ENCODE results near the gene GOSR2. TPM values are rescaled to one million over a fixed set of nuclear protein-coding genes. Genes with fewer than 3 reads are reported as not detected.

The GOSR2 gene
- total RNA-seq, 3 donors from 2014 or later (not counting 1 experiment from before 2014, with no cell fraction given): 55.7 to 66.7 (median 59.1) TPM

DNA sequence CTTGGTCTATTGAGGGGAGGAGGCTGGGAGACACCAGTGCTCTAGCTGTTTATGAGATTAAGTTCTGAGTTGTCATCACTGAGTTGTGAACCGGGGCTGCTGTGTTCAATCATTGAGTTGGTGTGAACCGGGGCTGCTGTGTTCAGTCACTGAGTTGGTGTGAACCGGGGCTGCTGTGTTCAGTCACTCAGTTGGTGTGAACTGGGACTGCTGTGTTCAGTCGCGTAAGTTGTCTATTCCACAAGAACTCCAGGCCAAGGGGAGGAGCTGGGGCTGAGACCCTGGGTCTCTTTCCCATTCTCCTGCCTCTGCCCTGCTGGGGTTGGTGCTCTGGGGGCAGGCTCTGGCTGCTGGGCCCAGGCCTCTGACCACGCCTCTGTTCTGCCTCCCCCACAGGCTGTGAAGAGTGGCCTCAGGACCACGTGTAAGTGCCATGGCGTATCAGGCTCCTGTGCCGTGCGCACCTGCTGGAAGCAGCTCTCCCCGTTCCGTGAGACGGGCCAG is 47.1 kb upstream of the GOSR2 start:
- no peaks in the 10 kb centered on the region for H3K9me3 ChIP-seq (ENCODE audit: control insufficient read depth, insufficient read depth, low read length)
- Mint-ChIP-seq H3K4me3 (no peak overlapping the region), H3K36me3 (no peaks in the 10 kb centered on the region), H3K4me1 (no peaks in the 10 kb centered on the region), H3K27me3 (ENCODE audit: low read depth in 2 of 2) (peaks cover 0 to 2% of the 10 kb centered on the region in 2 donors), H3K27ac (no peak overlapping the region), H3K9me3 (no peaks in the 10 kb centered on the region)
- DNase-seq (no peak), ATAC-seq (no peak)
- no peaks in the 10 kb centered on the region for H3K36me3 ChIP-seq (ENCODE audit: control insufficient read depth, insufficient read depth, low read length)
- TF ChIP-seq, protein P1, sequence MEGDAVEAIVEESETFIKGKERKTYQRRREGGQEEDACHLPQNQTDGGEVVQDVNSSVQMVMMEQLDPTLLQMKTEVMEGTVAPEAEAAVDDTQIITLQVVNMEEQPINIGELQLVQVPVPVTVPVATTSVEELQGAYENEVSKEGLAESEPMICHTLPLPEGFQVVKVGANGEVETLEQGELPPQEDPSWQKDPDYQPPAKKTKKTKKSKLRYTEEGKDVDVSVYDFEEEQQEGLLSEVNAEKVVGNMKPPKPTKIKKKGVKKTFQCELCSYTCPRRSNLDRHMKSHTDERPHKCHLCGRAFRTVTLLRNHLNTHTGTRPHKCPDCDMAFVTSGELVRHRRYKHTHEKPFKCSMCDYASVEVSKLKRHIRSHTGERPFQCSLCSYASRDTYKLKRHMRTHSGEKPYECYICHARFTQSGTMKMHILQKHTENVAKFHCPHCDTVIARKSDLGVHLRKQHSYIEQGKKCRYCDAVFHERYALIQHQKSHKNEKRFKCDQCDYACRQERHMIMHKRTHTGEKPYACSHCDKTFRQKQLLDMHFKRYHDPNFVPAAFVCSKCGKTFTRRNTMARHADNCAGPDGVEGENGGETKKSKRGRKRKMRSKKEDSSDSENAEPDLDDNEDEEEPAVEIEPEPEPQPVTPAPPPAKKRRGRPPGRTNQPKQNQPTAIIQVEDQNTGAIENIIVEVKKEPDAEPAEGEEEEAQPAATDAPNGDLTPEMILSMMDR (IDR thresholded peaks at IDR 0.05): no peak
- H3K27ac ChIP-seq (ENCODE audit: low read length): no peak overlapping the region
- H3K27me3 ChIP-seq (ENCODE audit: control insufficient read depth, insufficient read depth, low read length): no peaks in the 10 kb centered on the region
- WGBS (ENCODE audit: insufficient coverage): 93% methylated on average over 13 of the region's 13 CpGs
- intact Hi-C loops (cut with micrococcal nuclease): no loop called here
- H3K4me1 ChIP-seq (ENCODE audit: control insufficient read depth, insufficient read depth, low read length): peaks cover 6% of the 10 kb centered on the region
- no peak overlapping the region for H3K4me3 ChIP-seq (ENCODE audit: low read length)

DNA sequence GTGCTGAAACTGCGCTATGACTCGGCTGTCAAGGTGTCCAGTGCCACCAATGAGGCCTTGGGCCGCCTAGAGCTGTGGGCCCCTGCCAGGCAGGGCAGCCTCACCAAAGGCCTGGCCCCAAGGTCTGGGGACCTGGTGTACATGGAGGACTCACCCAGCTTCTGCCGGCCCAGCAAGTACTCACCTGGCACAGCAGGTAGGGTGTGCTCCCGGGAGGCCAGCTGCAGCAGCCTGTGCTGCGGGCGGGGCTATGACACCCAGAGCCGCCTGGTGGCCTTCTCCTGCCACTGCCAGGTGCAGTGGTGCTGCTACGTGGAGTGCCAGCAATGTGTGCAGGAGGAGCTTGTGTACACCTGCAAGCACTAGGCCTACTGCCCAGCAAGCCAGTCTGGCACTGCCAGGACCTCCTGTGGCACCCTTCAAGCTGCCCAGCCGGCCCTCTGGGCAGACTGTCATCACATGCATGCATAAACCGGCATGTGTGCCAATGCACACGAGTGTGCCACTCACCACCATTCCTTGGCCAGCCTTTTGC is 46.5 kb upstream of the GOSR2 start:
- ATAC-seq: no peak
- no peak overlapping the region for H3K27ac Mint-ChIP-seq

DNA sequence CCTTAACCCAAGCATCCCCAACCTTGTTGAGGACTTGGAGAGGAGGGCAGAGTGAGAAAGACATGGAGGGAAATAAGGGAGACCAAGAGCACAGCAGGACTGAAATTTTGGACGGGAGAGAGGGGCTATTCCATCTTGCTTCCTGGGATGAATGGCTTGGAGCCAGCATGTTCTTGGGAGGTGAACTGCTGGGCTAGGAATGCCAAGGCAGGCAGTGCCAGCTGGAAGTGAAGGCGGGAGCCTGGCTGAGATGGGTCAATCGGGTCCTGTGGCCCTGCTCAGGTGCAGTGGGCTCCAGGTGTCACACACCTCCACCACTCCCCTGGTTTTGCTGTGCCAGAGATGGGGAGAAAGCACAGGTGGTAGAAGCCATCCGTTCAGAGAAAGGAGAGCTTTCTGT is 46.0 kb upstream of the GOSR2 start:
- H3K9me3 ChIP-seq (ENCODE audit: control insufficient read depth, insufficient read depth, low read length): no peaks in the 10 kb centered on the region
- no peaks in the 10 kb centered on the region for H3K4me1 Mint-ChIP-seq
- ATAC-seq: no peak
- no peaks in the 10 kb centered on the region for H3K36me3 Mint-ChIP-seq
- WGBS (ENCODE audit: insufficient coverage): 87% methylated on average over 4 of the region's 4 CpGs
- H3K4me3 Mint-ChIP-seq: no peak overlapping the region
- H3K27ac Mint-ChIP-seq: no peak overlapping the region
- H3K27me3 Mint-ChIP-seq (ENCODE audit: low read depth in 2 of 2): peaks cover 0 to 2% of the 10 kb centered on the region in 2 donors
- peaks cover 6% of the 10 kb centered on the region for H3K4me1 ChIP-seq (ENCODE audit: control insufficient read depth, insufficient read depth, low read length)
- no peak for DNase-seq
- no peaks in the 10 kb centered on the region for H3K27me3 ChIP-seq (ENCODE audit: control insufficient read depth, insufficient read depth, low read length)
- H3K9me3 Mint-ChIP-seq: no peaks in the 10 kb centered on the region
- intact Hi-C loops (cut with micrococcal nuclease): no loop called here
- TF ChIP-seq, protein P1 (IDR thresholded peaks at IDR 0.05): no peak
- no peak overlapping the region for H3K4me3 ChIP-seq (ENCODE audit: low read length)
- no peak overlapping the region for H3K27ac ChIP-seq (ENCODE audit: low read length)
- no peaks in the 10 kb centered on the region for H3K36me3 ChIP-seq (ENCODE audit: control insufficient read depth, insufficient read depth, low read length)

More for the DNA sequence above, 46.5 kb upstream of the GOSR2 start:
- Mint-ChIP-seq H3K9me3 (no peaks in the 10 kb centered on the region), H3K4me1 (no peaks in the 10 kb centered on the region), H3K36me3 (no peaks in the 10 kb centered on the region), H3K27me3 (ENCODE audit: low read depth in 2 of 2) (peaks cover 0 to 2% of the 10 kb centered on the region in 2 donors), H3K4me3 (no peak overlapping the region)
- Histone ChIP-seq H3K27ac (ENCODE audit: low read length) (no peak overlapping the region), H3K4me1 (ENCODE audit: control insufficient read depth, insufficient read depth, low read length) (peaks cover 6% of the 10 kb centered on the region), H3K27me3 (ENCODE audit: control insufficient read depth, insufficient read depth, low read length) (no peaks in the 10 kb centered on the region), H3K36me3 (ENCODE audit: control insufficient read depth, insufficient read depth, low read length) (no peaks in the 10 kb centered on the region), H3K9me3 (ENCODE audit: control insufficient read depth, insufficient read depth, low read length) (no peaks in the 10 kb centered on the region), H3K4me3 (ENCODE audit: low read length) (no peak overlapping the region)
- TF ChIP-seq, protein P1 (IDR thresholded peaks at IDR 0.05): no peak
- DNase-seq: no peak
- WGBS (ENCODE audit: insufficient coverage): 88% methylated on average over 12 of the region's 12 CpGs
- intact Hi-C loops (cut with micrococcal nuclease): no loop called here

DNA sequence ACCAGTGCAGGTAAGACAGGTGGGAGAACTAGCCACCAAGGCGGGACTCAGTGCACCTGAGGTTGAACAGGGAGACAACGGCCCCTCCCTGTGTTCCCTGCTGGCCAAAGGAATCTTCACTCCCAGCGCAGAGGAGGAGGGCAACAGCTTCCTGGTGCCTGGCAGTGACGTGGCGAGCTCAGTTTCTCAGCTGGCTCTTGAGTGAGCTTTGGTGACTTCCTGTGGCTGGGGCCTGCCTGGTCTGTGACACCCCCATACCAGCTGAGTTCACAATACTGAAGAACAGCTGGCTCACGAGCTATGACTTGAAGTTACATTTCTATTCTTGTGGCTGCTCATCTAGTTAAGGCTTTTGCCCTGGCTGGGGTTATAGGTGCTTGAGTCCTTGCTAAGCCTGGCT is 45.5 kb upstream of the GOSR2 start:
- no peak overlapping the region for H3K27ac Mint-ChIP-seq
- H3K4me1 Mint-ChIP-seq: no peaks in the 10 kb centered on the region
- Histone ChIP-seq H3K36me3 (ENCODE audit: control insufficient read depth, insufficient read depth, low read length) (no peaks in the 10 kb centered on the region), H3K4me1 (ENCODE audit: control insufficient read depth, insufficient read depth, low read length) (peaks cover 6% of the 10 kb centered on the region), H3K9me3 (ENCODE audit: control insufficient read depth, insufficient read depth, low read length) (no peaks in the 10 kb centered on the region), H3K27me3 (ENCODE audit: control insufficient read depth, insufficient read depth, low read length) (no peaks in the 10 kb centered on the region), H3K27ac (ENCODE audit: low read length) (no peak overlapping the region), H3K4me3 (ENCODE audit: low read length) (no peak overlapping the region)
- peaks cover 0 to 2% of the 10 kb centered on the region in 2 donors for H3K27me3 Mint-ChIP-seq (ENCODE audit: low read depth in 2 of 2)
- DNase-seq (no peak), ATAC-seq (peak in 1 of 3 donors; percentile 42)
- intact Hi-C loops (cut with micrococcal nuclease): no loop called here
- H3K9me3 Mint-ChIP-seq: no peaks in the 10 kb centered on the region
- TF ChIP-seq, protein P1 (IDR thresholded peaks at IDR 0.05): no peak
- H3K36me3 Mint-ChIP-seq: no peaks in the 10 kb centered on the region
- 47% methylated on average over 6 of the region's 6 CpGs for WGBS (ENCODE audit: insufficient coverage)
- no peak overlapping the region for H3K4me3 Mint-ChIP-seq

Data from natural killer cell (primary cell).